H1 (cell line): ENCODE results near the gene PAQR5. TPM values are rescaled to one million over a fixed set of nuclear protein-coding genes. Genes with fewer than 3 reads are reported as not detected.

Experiments
- CTCF ChIA-PET: fragments of 300-600 bp; sonication (Branson Sonifier 250); formaldehyde crosslinking; loops from one replicate; lab custom pipeline; 2021; ENCODE audit not compliant: partially characterized antibody; lab: Charles Lee
- POLR2A ChIA-PET: fragments of 300-600 bp; sonication (Branson Sonifier 250); formaldehyde crosslinking; loops from one replicate; lab custom pipeline; 2021; ENCODE audit warnings: inconsistent platforms; ENCODE audit not compliant: partially characterized antibody; lab: Charles Lee
- DNase-seq, 2 experiments: peaks; one replicate each; pipeline versions ENCODE4 v3.0.0 to v3.0.0-alpha.2; 2010 to 2022; ENCODE audit warnings: low spot score in 2 of 2, low read depth in 1 of 2, mixed read lengths in 1 of 2
- FAIRE-seq: peaks from 2 replicates; lab custom pipeline; 2011; peaks lifted over from hg19 to GRCh38; lab: Jason Lieb, UNC
- H2AFZ ChIP-seq: 2 replicates; pipeline ENCODE4 v1.8.1; 2012; ENCODE audit warnings: low read length, inconsistent platforms
- H2AK5ac ChIP-seq: 2 replicates; pipeline ENCODE4 v1.6.1; 2013; ENCODE audit warnings: low read depth, low read length
- H2BK120ac ChIP-seq: replicated peaks from 2 replicates; pipeline ENCODE3; 2013; ENCODE audit warnings: low read depth, low read length, inconsistent platforms
- H2BK12ac ChIP-seq: 2 replicates; pipeline ENCODE4 v1.6.1; 2013; ENCODE audit warnings: low read depth, low read length
- H2BK15ac ChIP-seq: 2 replicates; pipeline ENCODE4 v1.6.1; 2013; ENCODE audit warnings: low read length
- H2BK20ac ChIP-seq: 2 replicates; pipeline ENCODE4 v1.6.1; 2013; ENCODE audit warnings: low read length
- H2BK5ac ChIP-seq: 2 replicates; pipeline ENCODE4 v1.6.1; 2013; ENCODE audit warnings: low read depth, low read length
- H3K14ac ChIP-seq: 2 replicates; pipeline ENCODE4 v1.6.1; 2013; ENCODE audit warnings: inconsistent platforms; ENCODE audit not compliant: insufficient read length
- H3K18ac ChIP-seq: 2 replicates; pipeline ENCODE4 v1.6.1; 2013; ENCODE audit warnings: low read length; ENCODE audit errors: extremely low read depth
- H3K23ac ChIP-seq: 2 replicates; pipeline ENCODE4 v1.6.1; 2013; ENCODE audit warnings: inconsistent platforms; ENCODE audit not compliant: insufficient read length
- H3K23me2 ChIP-seq: 2 replicates; pipeline ENCODE4 v1.6.1; 2013; ENCODE audit warnings: low read depth, low read length
- H3K27ac ChIP-seq: 2 replicates; pipeline ENCODE4 v1.6.1; 2011; ENCODE audit warnings: low read depth, low read length, inconsistent platforms
- H3K27me3 ChIP-seq, 4 experiments: replicated peaks in 1 of 4; 1 replicate in 1 of 4; 2 replicates in 3 of 4; pipeline versions ENCODE4 v1.6.1 to v1.8.1; 2011 to 2013; ENCODE audit warnings: low read length in 3 of 4, mild to moderate bottlenecking in 3 of 4, inconsistent platforms in 2 of 4, mixed read lengths in 2 of 4, moderate library complexity in 1 of 4; ENCODE audit not compliant: control insufficient read depth in 3 of 4, insufficient read depth in 3 of 4; ENCODE audit errors: extremely low read depth in 1 of 4
- H3K36me3 ChIP-seq, 4 experiments: 2 replicates each; pipeline versions ENCODE4 v1.6.1 to v1.8.1; 2011 to 2013; ENCODE audit warnings: mild to moderate bottlenecking in 4 of 4, low read length in 3 of 4, moderate library complexity in 2 of 4, control low read depth in 1 of 4, inconsistent platforms in 1 of 4; ENCODE audit not compliant: insufficient read depth in 4 of 4, control insufficient read depth in 2 of 4
- H3K4ac ChIP-seq: replicated peaks from 2 replicates; pipeline ENCODE3; 2013; ENCODE audit warnings: low read length, low read depth, mixed read lengths, inconsistent platforms; ENCODE audit not compliant: insufficient read length
- H3K4me1 ChIP-seq, 4 experiments: replicated peaks in 1 of 4; 1 replicate in 1 of 4; 2 replicates in 3 of 4; pipeline versions ENCODE4 v1.6.1 to v1.8.1; 2011 to 2013; ENCODE audit warnings: low read length in 3 of 4, inconsistent platforms in 2 of 4, mixed read lengths in 1 of 4; ENCODE audit not compliant: insufficient read depth in 4 of 4, control insufficient read depth in 3 of 4
- H3K4me2 ChIP-seq, 2 experiments: 2 replicates each; pipeline versions ENCODE4 v1.6.1 to v1.8.1; 2011 to 2013; ENCODE audit warnings: low read depth in 2 of 2, low read length in 2 of 2, control low read depth in 1 of 2, inconsistent platforms in 1 of 2, mild to moderate bottlenecking in 1 of 2; ENCODE audit not compliant: insufficient read depth in 1 of 2
- H3K4me3 ChIP-seq, 4 experiments: fragments of 200-600, 300-600 bp in 1 of 4; sonication (generic), shearing (Covaris generic), sonication (Bioruptor Twin) in 1 of 4; 2 replicates each; pipeline versions ENCODE4 v1.5.1 to v1.8.1; 2011 to 2016; ENCODE audit warnings: low read length in 4 of 4, low read depth in 3 of 4, control low read depth in 2 of 4, inconsistent platforms in 2 of 4, mild to moderate bottlenecking in 2 of 4, mixed read lengths in 1 of 4, moderate library complexity in 1 of 4; ENCODE audit not compliant: insufficient read depth in 2 of 4; ENCODE audit errors: extremely low read depth in 1 of 4
- H3K56ac ChIP-seq: replicated peaks from 2 replicates; pipeline ENCODE3; 2013; ENCODE audit warnings: low read depth, mild to moderate bottlenecking, mixed read lengths, low read length, inconsistent platforms; ENCODE audit not compliant: insufficient read length
- H3K79me1 ChIP-seq: 2 replicates; pipeline ENCODE4 v1.6.1; 2013; ENCODE audit warnings: low read depth, low read length, control low read depth
- H3K79me2 ChIP-seq, 2 experiments: 2 replicates each; pipeline versions ENCODE4 v1.6.1 to v1.8.1; 2012 to 2013; ENCODE audit warnings: low read length in 2 of 2, mild to moderate bottlenecking in 2 of 2, inconsistent platforms in 1 of 2; ENCODE audit not compliant: insufficient read depth in 2 of 2, control insufficient read depth in 1 of 2
- H3K9ac ChIP-seq, 4 experiments: replicated peaks in 1 of 4; 1 replicate in 1 of 4; 2 replicates in 3 of 4; pipeline versions ENCODE4 v1.6.1 to v1.8.1; 2011 to 2013; ENCODE audit warnings: low read depth in 3 of 4, low read length in 3 of 4, control low read depth in 2 of 4, mild to moderate bottlenecking in 2 of 4, moderate library complexity in 2 of 4, inconsistent platforms in 1 of 4; ENCODE audit errors: extremely low read depth in 1 of 4
- H3K9me3 ChIP-seq, 2 experiments: 2 replicates each; pipeline versions ENCODE4 v1.6.1 to v1.8.1; 2012 to 2013; ENCODE audit warnings: mild to moderate bottlenecking in 2 of 2, moderate library complexity in 2 of 2, control low read depth in 1 of 2, inconsistent platforms in 1 of 2, low read depth in 1 of 2, low read length in 1 of 2, mixed read lengths in 1 of 2; ENCODE audit not compliant: insufficient read depth in 2 of 2
- H4K20me1 ChIP-seq, 2 experiments: replicated peaks in 1 of 2; 2 replicates each; pipeline versions ENCODE3 to v1.8.1; 2011 to 2013; ENCODE audit warnings: inconsistent platforms in 2 of 2, low read length in 2 of 2, mild to moderate bottlenecking in 1 of 2; ENCODE audit not compliant: insufficient read depth in 2 of 2, control insufficient read depth in 1 of 2
- H4K5ac ChIP-seq: 2 replicates; pipeline ENCODE4 v1.6.1; 2013; ENCODE audit warnings: low read length, low read depth, mixed read lengths, inconsistent platforms; ENCODE audit not compliant: insufficient read length
- H4K8ac ChIP-seq: 2 replicates; pipeline ENCODE4 v1.8.0; 2013; ENCODE audit warnings: mild to moderate bottlenecking, moderate library complexity, low read length, inconsistent platforms; ENCODE audit not compliant: insufficient read depth; ENCODE audit errors: extremely low read depth
- H4K91ac ChIP-seq: replicated peaks from 2 replicates; pipeline ENCODE3; 2013; ENCODE audit warnings: low read length, mixed read lengths, inconsistent platforms; ENCODE audit not compliant: insufficient read length
- ATF3 ChIP-seq: IDR thresholded peaks from 2 replicates; pipeline ENCODE4 v1.6.1; 2011; ENCODE audit warnings: low read depth, mild to moderate bottlenecking, low read length; ENCODE audit not compliant: insufficient read depth
- CBX5 ChIP-seq: fragments of 300-800, 300-1000 bp; sonication (generic); IDR thresholded peaks from 2 replicates; pipeline ENCODE4 v1.7.1; 2016; ENCODE audit warnings: antibody characterized with exemption, low read length, low read depth
- CHD2 ChIP-seq: IDR thresholded peaks from 2 replicates; pipeline ENCODE4 v1.6.1; 2012; ENCODE audit warnings: low read length, improper control_type of control experiment
- EGR1 ChIP-seq: IDR thresholded peaks from 2 replicates; pipeline ENCODE4 v1.6.1; 2011; ENCODE audit warnings: low read depth, low read length, borderline replicate concordance
- EP300 ChIP-seq, 2 experiments: IDR thresholded peaks; 1 replicate in 1 of 2; 2 replicates in 1 of 2; pipeline ENCODE4 v1.6.1; 2011 to 2012; ENCODE audit warnings: low read depth in 2 of 2, low read length in 2 of 2, mild to moderate bottlenecking in 2 of 2, borderline replicate concordance in 1 of 2, inconsistent platforms in 1 of 2, moderate library complexity in 1 of 2
- POLR2AphosphoS5 ChIP-seq: IDR thresholded peaks from 2 replicates; pipeline ENCODE4 v1.6.1; 2011; ENCODE audit warnings: low read depth, low read length
- RAD21 ChIP-seq, 2 experiments: IDR thresholded peaks in 1 of 2; conservative IDR thresholded peaks in 1 of 2; 2 replicates each; pipeline ENCODE4 v1.6.1; 2011; ENCODE audit warnings: low read depth in 2 of 2, low read length in 2 of 2, improper control_type of control experiment in 1 of 2, inconsistent platforms in 1 of 2, mild to moderate bottlenecking in 1 of 2, moderate library complexity in 1 of 2
- RXRA ChIP-seq: IDR thresholded peaks from 2 replicates; pipeline ENCODE4 v1.6.1; 2011; ENCODE audit warnings: low read depth, mild to moderate bottlenecking, low read length, moderate library complexity; ENCODE audit not compliant: insufficient read depth
- USF2 ChIP-seq: IDR thresholded peaks from 2 replicates; pipeline ENCODE4 v1.6.1; 2011; ENCODE audit warnings: low read length, improper control_type of control experiment
- WGBS, 2 experiments: shearing (Covaris generic) in 1 of 2; methylation state at CpG; one replicate each; pipeline versions ENCODE4 v1.1.6 to v1.1.7; 2013 to 2015; ENCODE audit warnings: low lambda C conversion rate in 2 of 2, mixed read lengths in 2 of 2, inconsistent platforms in 1 of 2, low coverage in 1 of 2, missing lambda C conversion rate in 1 of 2; ENCODE audit not compliant: insufficient replicate concordance in 2 of 2, insufficient coverage in 1 of 2, insufficient read length in 1 of 2; ENCODE audit errors: extremely low coverage in 1 of 2, missing lambda C conversion rate in 1 of 2; 5-methylcytosine and 5-hydroxymethylcytosine counted together
- polyA plus RNA-seq, 7 experiments: library from polyadenylated mRNA; depleted of rRNA in 3 of 7; stranded (reverse) in 5 of 7; unstranded in 2 of 7; fragments of >200 nt in 5 of 7; fragments of 200-250 nt in 2 of 7; gene quantifications; 1 replicate in 5 of 7; 2 replicates in 1 of 7; 4 replicates in 1 of 7; pipeline versions ENCODE4 v1.2.1 to v1.2.3, GENCODE V29; 2011 to 2013; ENCODE audit warnings: missing spikeins in 2 of 7, mixed read lengths in 2 of 7
- total RNA-seq: library from RNA; stranded (reverse); fragmentation: NEBNext Ultra II Directional; extraction: Animal tissue kit (Norgen Biotek cat#: 25700); gene quantifications from 2 replicates; pipeline ENCODE4 v1.2.1, GENCODE V29; 2021

The PAQR5 gene
- total and polyA plus RNA-seq, 2 of the 8 experiments (the other 6 are each of a cell fraction or from before 2014, with no cell fraction given) = 8.7 to 18.1 TPM

- H3K56ac ChIP-seq = no peak overlapping the region
- no peaks in the 10 kb centered on the region for H3K9me3 ChIP-seq
- no peaks in the 10 kb centered on the region for H3K36me3 ChIP-seq
- no peak overlapping the region for H2BK20ac ChIP-seq
- CTCF ChIA-PET = interaction anchor here (1.0 to 1.3 kb wide), 2 partner anchors 10 to 31 kb away, joined by 3 read pairs; no protein-coding TSS in a partner anchor
- no peak overlapping the region for H4K5ac ChIP-seq
- H3K79me1 ChIP-seq = no peaks in the 10 kb centered on the region
- no peak overlapping the region for H3K14ac ChIP-seq
- DNase-seq (no peak), FAIRE-seq (no peak)
- no peak overlapping the region for H3K18ac ChIP-seq
- no peak overlapping the region for H2BK5ac ChIP-seq
- H3K27ac ChIP-seq = no peak overlapping the region
- no peak overlapping the region for H3K4ac ChIP-seq
- POLR2A ChIA-PET = interaction anchor here (2.4 kb wide), 1 partner anchor 128 kb away, joined by 8 read pairs; the partner anchor contains the start of gene RPLP1
- no peaks in the 10 kb centered on the region for H3K79me2 ChIP-seq
- no peak overlapping the region for H2BK12ac ChIP-seq
- H4K8ac ChIP-seq = no peak overlapping the region
- 93% methylated on average over 5 of the region's 5 CpGs; no CpG with 5 or more reads in 1 of the 2 experiments for WGBS, 2 experiments
- no peaks in the 10 kb centered on the region; a peak in 3 of 7 replicates for H3K4me1 ChIP-seq
- H3K4me3 ChIP-seq = no peak overlapping the region
- no peaks in the 10 kb centered on the region for H3K27me3 ChIP-seq
- no peak overlapping the region for H2AK5ac ChIP-seq
- no peak overlapping the region for H4K91ac ChIP-seq
- no peak overlapping the region for H3K23ac ChIP-seq
- no peaks in the 10 kb centered on the region for H3K23me2 ChIP-seq
- peaks cover 0 to 2% of the 10 kb centered on the region in 2 experiments for H4K20me1 ChIP-seq
- no peak overlapping the region for H3K9ac ChIP-seq
- H2BK15ac ChIP-seq = no peak overlapping the region
- no peak overlapping the region for H3K4me2 ChIP-seq
- H2BK120ac ChIP-seq = no peak overlapping the region
- H2AFZ ChIP-seq = no peak overlapping the region
- no peak for TF ChIP-seq RAD21 (IDR thresholded peaks at IDR 0.05 in 1 of 2, conservative IDR thresholded peaks at IDR 0.05 in 1 of 2; ENCODE audit: low read depth in 2 of 2, low read length in 2 of 2)
- no peak for TF ChIP-seq EGR1
- TF ChIP-seq ATF3 = no peak
- TF ChIP-seq EP300 (IDR thresholded peaks at IDR 0.05; ENCODE audit: borderline replicate concordance in 1 of 2, low read depth in 2 of 2, low read length in 2 of 2) = no peak
- no peak for TF ChIP-seq CBX5
- TF ChIP-seq RXRA = no peak
- TF ChIP-seq CHD2 = no peak
- no peak for TF ChIP-seq POLR2AphosphoS5
- no peak for TF ChIP-seq USF2
Measured at GRCh38 chr15:69324565-69324964, 25.9 kb downstream of the PAQR5 start.
